Gastroesophageal sphincter (tissue), 4 donors: Measurements from ENCODE around the gene ITGB6. TPM values are rescaled to one million over a fixed set of nuclear protein-coding genes. Genes with fewer than 3 reads are reported as not detected.

Experiments used
- ATAC-seq: fragments of 150-250 bp; one replicate; pipeline ENCODE4 v1.9.1; 2016; ENCODE audit warnings: mild to moderate bottlenecking, moderate library complexity
- H3K27ac ChIP-seq, 4 donors: fragments of 200-600 bp; sonication (generic) in 3 of 4; 1 replicate in 3 of 4; 2 replicates in 1 of 4; pipeline ENCODE4 v1.5.1; 2016 to 2019
- H3K27me3 ChIP-seq: fragments of 200-600 bp; sonication (generic); one replicate; pipeline ENCODE4 v1.5.1; 2019
- H3K36me3 ChIP-seq, 2 donors: fragments of 200-600 bp; sonication (generic); one replicate each; pipeline ENCODE4 v1.5.1; 2019; ENCODE audit warnings: control low read depth in 1 of 2
- H3K4me1 ChIP-seq, 3 donors: fragments of 200-600 bp; sonication (generic); 1 replicate in 2 of 3; 2 replicates in 1 of 3; pipeline ENCODE4 v1.5.1; 2016 to 2019; ENCODE audit warnings: control low read depth in 2 of 3
- H3K4me3 ChIP-seq, 2 donors: fragments of 200-600 bp; sonication (generic); one replicate each; pipeline ENCODE4 v1.5.1; 2019; ENCODE audit warnings: mild to moderate bottlenecking in 1 of 2, moderate library complexity in 1 of 2
- H3K9me3 ChIP-seq, 3 donors: fragments of 200-600 bp; sonication (generic); one replicate each; pipeline ENCODE4 v1.5.1; 2017 to 2019; ENCODE audit warnings: control low read depth in 2 of 3
- CTCF ChIP-seq, 4 experiments: fragments of 200-600 bp in 2 of 4; fragments of 450-650 bp in 2 of 4; sonication (generic) in 1 of 4; IDR thresholded peaks; one replicate each; pipeline ENCODE4 v1.5.1; 2017 to 2019; ENCODE audit warnings: antibody characterized with exemption in 4 of 4, mild to moderate bottlenecking in 2 of 4, moderate library complexity in 2 of 4
- EP300 ChIP-seq: sonication (generic); formaldehyde crosslinking; IDR thresholded peaks from one replicate; pipeline ENCODE4 v1.6.1; 2017; ENCODE audit warnings: antibody characterized with exemption, mild to moderate bottlenecking
- POLR2A ChIP-seq, 2 donors: fragments of 450-650 bp; IDR thresholded peaks; one replicate each; pipeline ENCODE4 v1.6.1; 2017; ENCODE audit warnings: antibody characterized with exemption in 2 of 2, mild to moderate bottlenecking in 2 of 2, moderate library complexity in 1 of 2
- POLR2AphosphoS5 ChIP-seq: sonication (generic); formaldehyde crosslinking; IDR thresholded peaks from one replicate; pipeline ENCODE4 v1.6.1; 2017; ENCODE audit warnings: antibody characterized with exemption
- WGBS, 2 donors: methylation state at CpG; one replicate each; pipeline ENCODE4 v1.1.5; 2018; ENCODE audit warnings: low coverage in 1 of 2; 5-methylcytosine and 5-hydroxymethylcytosine counted together
- total RNA-seq, 4 donors: library from RNA; depleted of rRNA; stranded (reverse); fragments of >200 nt; gene quantifications; one replicate each; pipeline ENCODE4 v1.1.0, GENCODE V29; 2016

The ITGB6 gene
- total RNA-seq, 4 donors from 2014 or later, result 2.2 TPM; not detected in 3

- Histone ChIP-seq H3K27me3 (no peaks in the 10 kb centered on the region), H3K4me3 (no peak overlapping the region), H3K27ac (no peak overlapping the region), H3K4me1 (peaks cover 0 to 15% (median 0%) of the 10 kb centered on the region in 3 donors), H3K9me3 (no peaks in the 10 kb centered on the region), H3K36me3 (no peaks in the 10 kb centered on the region)
- no peak for ATAC-seq
- TF ChIP-seq POLR2A (IDR thresholded peaks at IDR 0.05) (no peak), EP300 (no peak), POLR2AphosphoS5 (no peak), CTCF (IDR thresholded peaks at IDR 0.05) (no peak)
- WGBS, 2 donors, result 67 to 93% methylated on average over 1 to 3 of the region's 7 CpGs
Measured at GRCh38 chr2:160222546-160223283, 22.6 kb upstream of the ITGB6 start.

- 83 to 92% methylated on average over 5 to 7 of the region's 12 CpGs for WGBS, 2 donors
- Histone ChIP-seq H3K36me3 (no peaks in the 10 kb centered on the region), H3K4me3 (no peak overlapping the region), H3K27ac (peak overlapping the region in 2 of 4 donors; percentile 16 to 31), H3K4me1 (peaks cover 0 to 14% (median 0%) of the 10 kb centered on the region in 3 donors), H3K9me3 (no peaks in the 10 kb centered on the region), H3K27me3 (no peaks in the 10 kb centered on the region)
- TF ChIP-seq EP300, result no peak
- peak; percentile 55 for TF ChIP-seq POLR2AphosphoS5
- peak; percentile 69 for ATAC-seq
Measured at GRCh38 chr2:160221391-160222276, 21.6 kb upstream of the ITGB6 start.

- no peak for TF ChIP-seq CTCF (IDR thresholded peaks at IDR 0.05)
- no peak for TF ChIP-seq POLR2AphosphoS5
- TF ChIP-seq POLR2A (IDR thresholded peaks at IDR 0.05), result no peak
- TF ChIP-seq EP300, result no peak
- H3K36me3 ChIP-seq, result no peaks in the 10 kb centered on the region
- 58 to 83% methylated on average over 4 of the region's 4 CpGs for WGBS, 2 donors
- H3K27ac ChIP-seq, result no peak overlapping the region
- H3K4me3 ChIP-seq, result no peak overlapping the region
- H3K9me3 ChIP-seq, result no peaks in the 10 kb centered on the region
- peaks cover 0 to 14% (median 0%) of the 10 kb centered on the region in 3 donors for H3K4me1 ChIP-seq
- H3K27me3 ChIP-seq, result no peaks in the 10 kb centered on the region
- no peak for ATAC-seq
Measured at GRCh38 chr2:160220545-160221009, 20.5 kb upstream of the ITGB6 start.

GRCh38 chr2:160220026-160220425, 20.0 kb upstream of the ITGB6 start:
- 90 to 94% methylated on average over 2 of the region's 2 CpGs for WGBS, 2 donors
- TF ChIP-seq CTCF (IDR thresholded peaks at IDR 0.05) (no peak), POLR2AphosphoS5 (no peak), POLR2A (IDR thresholded peaks at IDR 0.05) (no peak), EP300 (no peak)
- no peaks in the 10 kb centered on the region for H3K36me3 ChIP-seq
- no peak overlapping the region for H3K4me3 ChIP-seq
- H3K4me1 ChIP-seq, result peaks cover 0 to 14% (median 0%) of the 10 kb centered on the region in 3 donors
- H3K9me3 ChIP-seq, result no peaks in the 10 kb centered on the region
- H3K27ac ChIP-seq, result no peak overlapping the region
- H3K27me3 ChIP-seq, result no peaks in the 10 kb centered on the region
- ATAC-seq, result no peak
